CD14-positive monocyte (primary cell): ENCODE measurements around the gene CACNA1S. TPM values are rescaled to one million over a fixed set of nuclear protein-coding genes. Genes with fewer than 3 reads are reported as not detected.
A peak's percentile ranks its signal among the peaks of the same experiment; 100 is the strongest.

Experiments
- DNase-seq, 3 donors: peaks; one replicate each; pipeline ENCODE4 v3.0.0-alpha.2; 2011 to 2022
- H2AFZ ChIP-seq: 2 replicates; pipeline ENCODE4 v1.6.0; 2012; ENCODE audit warnings: mild to moderate bottlenecking, low read depth, low read length, inconsistent platforms; ENCODE audit not compliant: insufficient read depth, poor library complexity, severe bottlenecking
- H3K27ac ChIP-seq, 2 donors: 1 replicate in 1 of 2; 2 replicates in 1 of 2; pipeline ENCODE4 v1.5.1; 2012 to 2013; ENCODE audit warnings: low read length in 2 of 2, control low read depth in 1 of 2, inconsistent platforms in 1 of 2, low read depth in 1 of 2, mild to moderate bottlenecking in 1 of 2
- H3K27me3 ChIP-seq, 2 donors: one replicate each; pipeline versions ENCODE4 v1.6.0 to v1.6.1; 2011 to 2013; ENCODE audit warnings: low read length in 2 of 2; ENCODE audit not compliant: control insufficient read depth in 2 of 2, insufficient read depth in 2 of 2
- H3K36me3 ChIP-seq, 2 donors: replicated peaks in 1 of 2; 1 replicate in 1 of 2; 2 replicates in 1 of 2; pipeline versions ENCODE4 v1.5.1 to v1.6.1; 2012 to 2013; ENCODE audit warnings: low read length in 2 of 2, control low read depth in 1 of 2, inconsistent platforms in 1 of 2, mild to moderate bottlenecking in 1 of 2; ENCODE audit not compliant: insufficient read depth in 2 of 2, control insufficient read depth in 1 of 2
- H3K4me1 ChIP-seq, 2 donors: 1 replicate in 1 of 2; 2 replicates in 1 of 2; pipeline versions ENCODE4 v1.5.1 to v1.6.1; 2012 to 2013; ENCODE audit warnings: low read length in 2 of 2, control low read depth in 1 of 2, inconsistent platforms in 1 of 2, mild to moderate bottlenecking in 1 of 2, moderate library complexity in 1 of 2; ENCODE audit not compliant: insufficient read depth in 2 of 2, control insufficient read depth in 1 of 2
- H3K4me2 ChIP-seq: replicated peaks from 2 replicates; pipeline ENCODE3; 2012; ENCODE audit warnings: low read length, moderate library complexity, mild to moderate bottlenecking; ENCODE audit not compliant: poor library complexity, severe bottlenecking; ENCODE audit errors: extremely low read depth
- H3K4me3 ChIP-seq, 3 experiments: fragments of 200-600 bp in 1 of 3; sonication (generic) in 1 of 3; replicated peaks in 1 of 3; 1 replicate in 2 of 3; 2 replicates in 1 of 3; pipeline ENCODE4 v1.5.1; 2011 to 2013; ENCODE audit warnings: low read length in 3 of 3, mild to moderate bottlenecking in 3 of 3, control low read depth in 2 of 3, low read depth in 2 of 3, inconsistent platforms in 1 of 3, moderate library complexity in 1 of 3
- H3K79me2 ChIP-seq: 2 replicates; pipeline ENCODE4 v1.6.0; 2012; ENCODE audit warnings: mild to moderate bottlenecking, control low read depth, inconsistent platforms, low read length, moderate library complexity; ENCODE audit not compliant: insufficient read depth
- H3K9ac ChIP-seq: 2 replicates; pipeline ENCODE4 v1.6.0; 2017; ENCODE audit warnings: low read length, mild to moderate bottlenecking; ENCODE audit not compliant: insufficient read depth, poor library complexity, severe bottlenecking
- H3K9me3 ChIP-seq, 2 donors: replicated peaks in 1 of 2; 1 replicate in 1 of 2; 2 replicates in 1 of 2; pipeline versions ENCODE4 v1.5.1 to v1.6.1; 2012 to 2013; ENCODE audit warnings: low read length in 2 of 2, control low read depth in 1 of 2; ENCODE audit not compliant: control insufficient read depth in 1 of 2, insufficient read depth in 1 of 2
- H4K20me1 ChIP-seq: 2 replicates; pipeline ENCODE4 v1.6.0; 2012; ENCODE audit warnings: mild to moderate bottlenecking, low read length, control low read depth, moderate library complexity; ENCODE audit not compliant: insufficient read depth
- H3K27ac Mint-ChIP-seq, 7 donors: one replicate each; pipeline ENCODE4 v1.8.0; 2020; ENCODE audit warnings: mild to moderate bottlenecking in 7 of 7, mixed read lengths in 7 of 7, moderate library complexity in 6 of 7, inconsistent platforms in 2 of 7
- H3K27me3 Mint-ChIP-seq, 3 donors: one replicate each; pipeline ENCODE4 v1.8.0; 2021 to 2022; ENCODE audit warnings: low read depth in 3 of 3, mild to moderate bottlenecking in 3 of 3, mixed read lengths in 3 of 3, moderate library complexity in 3 of 3, inconsistent platforms in 1 of 3
- H3K36me3 Mint-ChIP-seq, 2 donors: one replicate each; pipeline ENCODE4 v1.8.0; 2020; ENCODE audit warnings: mixed read lengths in 2 of 2, inconsistent platforms in 1 of 2, mild to moderate bottlenecking in 1 of 2
- H3K4me1 Mint-ChIP-seq: one replicate; pipeline ENCODE4 v1.8.0; 2020; ENCODE audit warnings: mild to moderate bottlenecking, mixed read lengths
- H3K4me3 Mint-ChIP-seq, 2 donors: one replicate each; pipeline ENCODE4 v1.8.0; 2020; ENCODE audit warnings: mild to moderate bottlenecking in 2 of 2, mixed read lengths in 2 of 2, moderate library complexity in 1 of 2
- H3K9me3 Mint-ChIP-seq, 7 donors: one replicate each; pipeline ENCODE4 v1.8.0; 2020 to 2022; ENCODE audit warnings: mixed read lengths in 7 of 7, mild to moderate bottlenecking in 6 of 7, moderate library complexity in 6 of 7, inconsistent platforms in 2 of 7
- WGBS: methylation state at CpG from one replicate; pipeline ENCODE4 v1.1.5; 2013; ENCODE audit warnings: missing lambda C conversion rate; ENCODE audit not compliant: insufficient coverage; 5-methylcytosine and 5-hydroxymethylcytosine counted together
- intact Hi-C, 2 donors: fragments of 100-400 bp; cut with micrococcal nuclease; formaldehyde crosslinking; loops; one replicate each; pipeline versions ENCODE4 v1.15.0 to v1.15.1; 2023
- polyA plus RNA-seq, 3 donors: library from polyadenylated mRNA; depleted of rRNA in 1 of 3; unstranded in 2 of 3; stranded (reverse) in 1 of 3; fragments of 300-500 nt in 2 of 3; fragments of >200 nt in 1 of 3; fragmentation: Illumina TruSeq in 2 of 3; gene quantifications; 1 replicate in 2 of 3; 2 replicates in 1 of 3; pipeline ENCODE4 v1.2.3, GENCODE V29; 2012 to 2021
- TF ChIP-seq, protein P1 (sequence below): fragments of 200-600 bp; IDR thresholded peaks from one replicate; pipeline ENCODE4 v1.8.0; 2022; ENCODE audit warnings: antibody characterized with exemption, mild to moderate bottlenecking

The CACNA1S gene
- polyA plus RNA-seq, 3 donors: not detected

DNA sequence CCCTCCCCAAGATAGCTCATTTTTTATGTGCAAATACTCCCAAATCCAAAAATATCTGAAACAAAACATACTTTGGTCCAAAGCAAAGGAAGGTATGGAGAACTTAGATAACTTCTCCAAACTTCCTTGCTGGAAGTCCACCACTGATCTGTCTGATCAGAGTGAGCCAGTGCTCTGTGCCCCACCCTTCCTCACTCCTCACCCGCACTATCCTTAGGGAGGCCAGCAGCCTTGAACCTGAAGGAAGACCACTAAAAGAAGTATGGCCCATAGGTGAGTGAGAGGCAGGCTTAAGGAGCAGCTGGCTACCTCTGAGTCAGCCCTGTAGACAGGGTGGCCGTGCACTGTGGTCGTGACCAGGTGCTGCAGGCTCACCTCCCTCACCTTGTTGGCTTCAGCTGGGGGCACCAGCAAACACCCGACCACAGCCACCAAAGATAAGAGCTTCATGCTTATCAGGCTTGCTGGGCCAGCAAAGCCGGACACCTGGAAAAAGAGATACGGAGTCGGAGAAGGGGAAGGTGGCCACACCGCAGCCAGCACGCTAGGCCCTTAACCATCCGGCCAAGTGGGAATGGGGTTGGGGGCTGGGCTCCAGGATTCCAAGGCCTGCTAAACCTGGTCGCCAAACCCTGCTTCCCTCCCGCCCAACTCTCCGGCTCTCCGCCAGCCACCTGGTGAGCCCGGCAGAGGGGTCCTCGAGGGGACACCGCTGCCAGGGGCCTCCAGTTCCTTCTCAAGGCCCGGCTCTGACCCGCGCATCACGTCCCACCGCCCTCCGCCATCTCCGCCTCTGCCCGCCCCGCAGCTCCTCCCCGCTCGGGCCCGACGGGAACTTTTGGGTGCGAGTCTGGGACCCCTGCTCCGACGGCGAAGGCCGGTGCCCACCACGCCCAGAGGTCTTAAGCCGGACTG, 41.5 kb upstream of the CACNA1S start:
- H2AFZ ChIP-seq: peak overlapping the region; percentile 92
- peaks cover 0 to 5% (median 2%) of the 10 kb centered on the region in 3 donors for H3K27me3 Mint-ChIP-seq
- peak overlapping the region; percentile 89 for H3K4me2 ChIP-seq
- intact Hi-C loops: loop anchor here in 1 of 2 donors (5.0 kb wide), 1 partner anchor 64 kb away; no protein-coding TSS in a partner anchor
- H3K4me1 Mint-ChIP-seq: peaks cover 16% of the 10 kb centered on the region
- H4K20me1 ChIP-seq: no peaks in the 10 kb centered on the region
- H3K9ac ChIP-seq: peak overlapping the region; percentile 62
- H3K36me3 Mint-ChIP-seq: peaks cover 18 to 22% of the 10 kb centered on the region in 2 donors
- peak overlapping the region in 6 of 7 donors; percentile 13 to 93 (median 85) for H3K27ac Mint-ChIP-seq
- H3K79me2 ChIP-seq: peaks cover 3% of the 10 kb centered on the region
- H3K4me3 Mint-ChIP-seq: peak overlapping the region; percentile 88 to 89
- DNase-seq: peak in 1 of 3 donors; percentile 15
- H3K9me3 Mint-ChIP-seq: peaks cover 0 to 5% (median 0%) of the 10 kb centered on the region in 7 donors
- TF ChIP-seq, protein P1, sequence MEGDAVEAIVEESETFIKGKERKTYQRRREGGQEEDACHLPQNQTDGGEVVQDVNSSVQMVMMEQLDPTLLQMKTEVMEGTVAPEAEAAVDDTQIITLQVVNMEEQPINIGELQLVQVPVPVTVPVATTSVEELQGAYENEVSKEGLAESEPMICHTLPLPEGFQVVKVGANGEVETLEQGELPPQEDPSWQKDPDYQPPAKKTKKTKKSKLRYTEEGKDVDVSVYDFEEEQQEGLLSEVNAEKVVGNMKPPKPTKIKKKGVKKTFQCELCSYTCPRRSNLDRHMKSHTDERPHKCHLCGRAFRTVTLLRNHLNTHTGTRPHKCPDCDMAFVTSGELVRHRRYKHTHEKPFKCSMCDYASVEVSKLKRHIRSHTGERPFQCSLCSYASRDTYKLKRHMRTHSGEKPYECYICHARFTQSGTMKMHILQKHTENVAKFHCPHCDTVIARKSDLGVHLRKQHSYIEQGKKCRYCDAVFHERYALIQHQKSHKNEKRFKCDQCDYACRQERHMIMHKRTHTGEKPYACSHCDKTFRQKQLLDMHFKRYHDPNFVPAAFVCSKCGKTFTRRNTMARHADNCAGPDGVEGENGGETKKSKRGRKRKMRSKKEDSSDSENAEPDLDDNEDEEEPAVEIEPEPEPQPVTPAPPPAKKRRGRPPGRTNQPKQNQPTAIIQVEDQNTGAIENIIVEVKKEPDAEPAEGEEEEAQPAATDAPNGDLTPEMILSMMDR: no peak
- peaks cover 14 to 17% of the 10 kb centered on the region in 2 donors for H3K4me1 ChIP-seq
- H3K9me3 ChIP-seq: no peaks in the 10 kb centered on the region
- peaks cover 16 to 33% of the 10 kb centered on the region in 2 donors for H3K36me3 ChIP-seq
- peak overlapping the region; percentile 54 to 86 (median 71) for H3K4me3 ChIP-seq
- peak overlapping the region in 1 of 2 donors; percentile 66 for H3K27ac ChIP-seq
- WGBS: 0% methylated on average over 32 of the region's 37 CpGs
- H3K27me3 ChIP-seq: no peaks in the 10 kb centered on the region

DNA sequence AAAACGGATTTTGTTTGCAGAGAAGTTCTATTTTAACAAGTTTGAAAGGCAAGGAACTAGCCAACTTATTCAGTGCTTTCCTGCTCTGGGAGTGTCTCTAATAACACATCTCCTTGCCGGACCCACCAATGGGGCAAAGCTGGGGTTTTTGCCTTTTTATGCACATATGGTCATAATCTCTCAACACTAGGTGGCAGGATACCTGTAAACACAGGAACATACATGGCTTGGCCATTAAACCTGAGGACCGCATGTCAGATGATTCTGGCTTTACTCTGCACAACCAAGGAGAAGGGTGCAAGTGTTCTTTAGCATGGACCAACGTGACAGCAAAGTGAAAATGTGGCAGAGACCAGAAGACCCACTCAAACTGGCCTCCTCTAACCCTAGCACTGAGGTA, 37.2 kb upstream of the CACNA1S start:
- Histone ChIP-seq H3K4me1 (peaks cover 8 to 10% of the 10 kb centered on the region in 2 donors), H3K27me3 (no peaks in the 10 kb centered on the region), H4K20me1 (no peaks in the 10 kb centered on the region), H2AFZ (no peak overlapping the region), H3K9ac (no peak overlapping the region), H3K9me3 (no peaks in the 10 kb centered on the region), H3K36me3 (peaks cover 48 to 74% of the 10 kb centered on the region in 2 donors), H3K79me2 (peaks cover 3% of the 10 kb centered on the region), H3K27ac (no peak overlapping the region), H3K4me3 (no peak overlapping the region), H3K4me2 (no peak overlapping the region)
- intact Hi-C loops: no loop called here
- Mint-ChIP-seq H3K27ac (no peak overlapping the region), H3K4me3 (no peak overlapping the region), H3K9me3 (no peaks in the 10 kb centered on the region), H3K27me3 (peaks cover 0 to 2% (median 1%) of the 10 kb centered on the region in 3 donors), H3K4me1 (peaks cover 10% of the 10 kb centered on the region), H3K36me3 (peaks cover 57 to 64% of the 10 kb centered on the region in 2 donors)
- 77% methylated on average over 3 of the region's 4 CpGs for WGBS
- TF ChIP-seq, protein P1: no peak
- no peak for DNase-seq
